NOMO-1 (cell line): ENCODE data around the gene CDH4.

Experiments
- DNase-seq, 2 experiments: peaks; one replicate each; lab custom pipeline; 2025; ENCODE audit not compliant: unreplicated experiment in 2 of 2; lab: John Stamatoyannopoulos, UW

Gene CDH4

GRCh38 chr20:61588411-61589385, 336.6 kb downstream of the CDH4 start:
- DNase-seq = no peak

- no peak for DNase-seq
These were observed 338.2 kb downstream of the CDH4 start for GRCh38 chr20:61590236-61590635.

GRCh38 chr20:61593516-61593915, 341.5 kb downstream of the CDH4 start:
- DNase-seq = no peak

- no peak for DNase-seq
These were observed 342.1 kb downstream of the CDH4 start for GRCh38 chr20:61594198-61594597.

GRCh38 chr20:61595216-61595615, 343.2 kb downstream of the CDH4 start:
- DNase-seq = no peak

- DNase-seq = no peak
These were observed 344.7 kb downstream of the CDH4 start for GRCh38 chr20:61596687-61597330.

- no peak for DNase-seq
These were observed 345.9 kb downstream of the CDH4 start for GRCh38 chr20:61597996-61598395.

GRCh38 chr20:61598586-61598985, 346.5 kb downstream of the CDH4 start:
- no peak for DNase-seq

- DNase-seq = no peak
These were observed 347.0 kb downstream of the CDH4 start for GRCh38 chr20:61599061-61599531.

- no peak for DNase-seq
These were observed 347.5 kb downstream of the CDH4 start for GRCh38 chr20:61599541-61599992.

- no peak for DNase-seq
These were observed 348.0 kb downstream of the CDH4 start for GRCh38 chr20:61600016-61600415.

- DNase-seq = no peak
These were observed 349.3 kb downstream of the CDH4 start for GRCh38 chr20:61601361-61601760.

GRCh38 chr20:61601853-61602252, 349.8 kb downstream of the CDH4 start:
- no peak for DNase-seq

- DNase-seq = no peak
These were observed 351.7 kb downstream of the CDH4 start for GRCh38 chr20:61603715-61604114.

GRCh38 chr20:61604549-61604948, 352.5 kb downstream of the CDH4 start:
- no peak for DNase-seq

- no peak for DNase-seq
These were observed 353.2 kb downstream of the CDH4 start for GRCh38 chr20:61605283-61605682.

- DNase-seq = no peak
These were observed 353.9 kb downstream of the CDH4 start for GRCh38 chr20:61605862-61606557.

GRCh38 chr20:61608275-61609085, 356.4 kb downstream of the CDH4 start:
- DNase-seq = no peak

- no peak for DNase-seq
These were observed 357.4 kb downstream of the CDH4 start for GRCh38 chr20:61609461-61609860.
